ENCODE measurements around the gene CLK3. TPM values are rescaled to one million over a fixed set of nuclear protein-coding genes. Genes with fewer than 3 reads are reported as not detected.
A peak's percentile ranks its signal among the peaks of the same experiment; 100 is the strongest.

The CLK3 gene
- total RNA-seq, 1 donor from 2014 or later, result 73.6 TPM

DNA sequence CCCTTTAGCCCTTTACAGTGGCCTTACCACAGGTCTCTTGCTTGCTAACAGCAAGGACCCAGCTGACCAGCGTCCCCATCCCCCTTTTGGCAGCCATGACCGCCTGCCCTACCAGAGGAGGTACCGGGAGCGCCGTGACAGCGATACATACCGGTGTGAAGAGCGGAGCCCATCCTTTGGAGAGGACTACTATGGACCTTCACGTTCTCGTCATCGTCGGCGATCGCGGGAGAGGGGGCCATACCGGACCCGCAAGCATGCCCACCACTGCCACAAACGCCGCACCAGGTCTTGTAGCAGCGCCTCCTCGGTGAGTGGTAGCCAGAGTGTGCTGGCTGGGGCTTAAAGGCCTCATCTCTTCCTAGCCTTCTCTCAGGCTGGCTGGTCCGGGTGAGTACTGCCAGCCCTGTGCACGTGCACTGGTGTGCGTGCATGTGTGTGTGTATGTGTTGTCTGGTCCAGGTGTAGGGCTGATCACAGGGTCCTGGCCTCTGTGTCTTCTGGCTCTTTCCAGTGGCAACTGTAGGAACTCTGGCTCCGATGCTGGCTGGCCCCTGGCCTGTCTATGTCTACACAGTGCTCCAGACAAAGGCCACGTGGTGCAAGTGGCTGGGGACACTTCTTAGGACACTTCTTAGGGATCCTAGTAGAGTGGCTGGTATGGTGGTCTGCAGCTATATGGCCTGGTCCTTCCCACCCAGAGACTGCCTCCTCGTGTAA lies 4.4 kb downstream of the CLK3 start:
- TF ChIP-seq, protein P1, sequence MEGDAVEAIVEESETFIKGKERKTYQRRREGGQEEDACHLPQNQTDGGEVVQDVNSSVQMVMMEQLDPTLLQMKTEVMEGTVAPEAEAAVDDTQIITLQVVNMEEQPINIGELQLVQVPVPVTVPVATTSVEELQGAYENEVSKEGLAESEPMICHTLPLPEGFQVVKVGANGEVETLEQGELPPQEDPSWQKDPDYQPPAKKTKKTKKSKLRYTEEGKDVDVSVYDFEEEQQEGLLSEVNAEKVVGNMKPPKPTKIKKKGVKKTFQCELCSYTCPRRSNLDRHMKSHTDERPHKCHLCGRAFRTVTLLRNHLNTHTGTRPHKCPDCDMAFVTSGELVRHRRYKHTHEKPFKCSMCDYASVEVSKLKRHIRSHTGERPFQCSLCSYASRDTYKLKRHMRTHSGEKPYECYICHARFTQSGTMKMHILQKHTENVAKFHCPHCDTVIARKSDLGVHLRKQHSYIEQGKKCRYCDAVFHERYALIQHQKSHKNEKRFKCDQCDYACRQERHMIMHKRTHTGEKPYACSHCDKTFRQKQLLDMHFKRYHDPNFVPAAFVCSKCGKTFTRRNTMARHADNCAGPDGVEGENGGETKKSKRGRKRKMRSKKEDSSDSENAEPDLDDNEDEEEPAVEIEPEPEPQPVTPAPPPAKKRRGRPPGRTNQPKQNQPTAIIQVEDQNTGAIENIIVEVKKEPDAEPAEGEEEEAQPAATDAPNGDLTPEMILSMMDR (conservative IDR thresholded peaks at IDR 0.05), result no peak
- Mint-ChIP-seq H3K9me3 (no peaks in the 10 kb centered on the region), H3K27me3 (no peaks in the 10 kb centered on the region), H3K36me3 (peaks cover 15% of the 10 kb centered on the region), H3K4me1 (ENCODE audit: unreplicated experiment) (peaks cover 33% of the 10 kb centered on the region), H3K27ac (peak overlapping the region; percentile 29), H3K4me3 (peak overlapping the region; percentile 57)
- DNase-seq (ENCODE audit: extremely low spot score, unreplicated experiment), result no peak

DNA sequence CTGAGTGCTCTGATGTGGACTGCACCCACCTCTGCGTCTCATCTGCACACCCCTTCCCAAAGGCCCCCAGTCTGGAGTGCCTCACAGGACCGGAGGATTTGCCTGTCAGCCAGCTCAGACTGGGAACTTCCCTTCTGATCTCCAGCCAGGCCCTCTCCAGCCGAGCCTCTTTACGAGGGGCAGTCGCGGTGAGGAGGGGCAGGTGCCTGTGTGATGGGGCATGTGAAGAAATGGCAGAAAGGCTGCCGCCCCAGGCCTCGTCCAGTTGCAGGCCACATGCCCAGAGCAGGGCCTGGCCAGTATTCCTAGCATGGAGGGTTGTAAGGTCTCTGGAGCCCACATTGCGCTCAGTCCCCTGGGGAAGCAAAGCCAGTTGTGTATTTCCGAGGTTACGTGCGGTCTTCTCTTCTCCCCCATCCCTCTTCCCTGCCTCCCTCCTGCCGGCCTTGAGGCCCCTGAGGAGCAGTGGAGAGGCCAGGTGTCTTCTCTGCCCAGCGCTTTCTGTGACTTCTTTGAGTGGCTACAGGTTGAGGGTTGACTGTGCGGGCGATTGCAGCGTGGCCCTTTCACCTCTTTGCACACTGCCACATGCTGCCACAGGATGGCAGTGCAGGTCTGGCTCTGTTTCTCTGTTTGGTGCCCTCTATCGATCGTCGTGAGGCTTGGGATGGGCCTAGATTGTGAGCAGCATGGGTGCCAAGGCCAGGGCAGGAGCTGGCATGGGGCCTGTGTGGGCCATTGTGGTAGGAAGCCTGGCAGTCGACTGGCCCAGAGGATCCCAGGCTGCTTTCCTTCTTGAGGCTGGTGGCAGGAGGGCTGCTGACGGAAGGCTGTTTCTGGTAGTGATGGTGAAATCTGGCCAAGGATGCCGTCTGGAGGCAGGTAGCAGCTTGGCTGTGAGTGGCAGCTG lies 5.3 kb downstream of the CLK3 start:
- Mint-ChIP-seq H3K4me1 (ENCODE audit: unreplicated experiment) (peaks cover 33% of the 10 kb centered on the region), H3K9me3 (no peaks in the 10 kb centered on the region), H3K4me3 (peak overlapping the region; percentile 77), H3K27me3 (no peaks in the 10 kb centered on the region), H3K36me3 (peaks cover 15% of the 10 kb centered on the region), H3K27ac (peak overlapping the region; percentile 88)
- TF ChIP-seq, protein P1 (conservative IDR thresholded peaks at IDR 0.05), result peak; percentile 88
- no peak for DNase-seq (ENCODE audit: extremely low spot score, unreplicated experiment)

DNA sequence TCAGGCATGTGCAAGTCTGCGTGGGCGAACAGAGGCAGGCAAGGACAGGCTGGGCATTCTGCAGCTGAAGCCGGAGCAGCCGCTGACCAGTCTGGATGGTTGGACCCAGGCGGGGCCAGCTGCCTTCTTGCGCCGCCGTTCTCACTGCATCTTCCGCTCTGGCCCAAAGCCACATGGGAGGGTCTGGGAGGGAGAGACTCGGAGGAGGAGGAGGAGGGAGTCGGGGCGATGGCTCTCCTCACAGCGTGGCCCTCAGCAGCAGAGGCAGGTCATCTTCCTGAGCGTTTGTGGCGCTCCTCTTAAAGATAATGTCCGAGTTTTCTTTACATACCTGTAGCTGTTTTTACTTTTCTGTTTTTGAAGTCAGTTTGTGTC lies 5.9 kb downstream of the CLK3 start:
- DNase-seq (ENCODE audit: extremely low spot score, unreplicated experiment), result no peak
- Mint-ChIP-seq H3K27me3 (no peaks in the 10 kb centered on the region), H3K4me1 (ENCODE audit: unreplicated experiment) (peaks cover 31% of the 10 kb centered on the region), H3K4me3 (no peak overlapping the region), H3K27ac (peak overlapping the region; percentile 88), H3K9me3 (no peaks in the 10 kb centered on the region), H3K36me3 (peaks cover 15% of the 10 kb centered on the region)
- TF ChIP-seq, protein P1 (conservative IDR thresholded peaks at IDR 0.05), result no peak

DNA sequence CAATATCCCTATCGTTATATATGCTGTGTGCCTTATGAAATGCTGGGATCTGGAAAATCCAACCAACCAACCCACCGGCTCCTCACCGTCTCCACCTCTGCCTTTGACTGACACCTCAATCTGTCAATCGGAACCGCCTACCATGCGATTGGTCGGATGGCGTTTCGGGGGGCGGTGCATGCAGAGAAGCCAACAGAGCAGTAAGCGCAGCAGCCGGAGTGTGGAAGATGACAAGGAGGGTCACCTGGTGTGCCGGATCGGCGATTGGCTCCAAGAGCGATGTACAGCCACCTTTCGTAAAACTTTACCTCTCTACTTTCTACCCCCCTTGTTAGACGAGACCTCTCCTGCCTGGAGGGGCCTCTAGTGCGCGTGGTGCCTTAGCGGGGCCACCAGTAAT lies 6.3 kb downstream of the CLK3 start:
- peaks cover 15% of the 10 kb centered on the region for H3K36me3 Mint-ChIP-seq
- no peak overlapping the region for H3K4me3 Mint-ChIP-seq
- peak overlapping the region; percentile 5 for H3K27ac Mint-ChIP-seq
- DNase-seq (ENCODE audit: extremely low spot score, unreplicated experiment), result no peak
- TF ChIP-seq, protein P1 (conservative IDR thresholded peaks at IDR 0.05), result no peak
- H3K9me3 Mint-ChIP-seq, result no peaks in the 10 kb centered on the region
- peaks cover 27% of the 10 kb centered on the region for H3K4me1 Mint-ChIP-seq (ENCODE audit: unreplicated experiment)
- H3K27me3 Mint-ChIP-seq, result no peaks in the 10 kb centered on the region

DNA sequence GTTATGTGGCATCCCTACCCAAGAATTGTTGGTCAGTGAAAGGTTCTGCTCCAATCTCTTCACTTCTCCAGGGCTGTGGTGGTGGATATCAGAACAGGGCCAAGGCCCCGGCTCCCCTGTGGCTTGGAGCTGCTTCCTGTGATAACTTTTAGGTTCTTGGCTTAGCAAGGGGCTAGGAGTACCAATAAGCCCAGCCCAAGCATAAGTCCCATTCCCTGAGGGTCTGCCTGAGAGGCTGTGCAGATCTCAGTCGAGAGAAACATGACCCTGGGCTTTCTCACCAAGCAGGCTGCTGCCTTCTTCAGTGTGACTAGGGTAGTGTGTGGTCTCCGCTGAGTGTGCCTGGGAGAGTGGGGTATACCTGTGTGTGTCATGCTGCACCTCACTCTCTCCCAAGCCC lies 7.1 kb downstream of the CLK3 start:
- TF ChIP-seq, protein P1 (conservative IDR thresholded peaks at IDR 0.05), result no peak
- no peak for DNase-seq (ENCODE audit: extremely low spot score, unreplicated experiment)
- Mint-ChIP-seq H3K27ac (peak overlapping the region; percentile 5), H3K4me1 (ENCODE audit: unreplicated experiment) (peaks cover 18% of the 10 kb centered on the region), H3K27me3 (no peaks in the 10 kb centered on the region), H3K36me3 (peaks cover 15% of the 10 kb centered on the region), H3K9me3 (no peaks in the 10 kb centered on the region), H3K4me3 (no peak overlapping the region)
